Endothelial cell of umbilical vein (primary cell): ENCODE results near the gene YWHAE. TPM values are rescaled to one million over a fixed set of nuclear protein-coding genes. Genes with fewer than 3 reads are reported as not detected.

Experiments used
- BruUV-seq: library from RNA; stranded (reverse); fragments of 400-500 nt; replicated peaks from 2 replicates; lab custom pipeline; 2021; lab: Mats Ljungman, UMichigan
- CTCF ChIA-PET: fragments of 300-600, 350-600 bp; sonication (Branson Sonifier 250); formaldehyde crosslinking; loops from one replicate; lab custom pipeline; 2021; ENCODE audit warnings: antibody characterized with exemption, inconsistent platforms; lab: Charles Lee
- POLR2A ChIA-PET: fragments of 300-600, 350-600 bp; sonication (Branson Sonifier 250); formaldehyde crosslinking; loops from one replicate; lab custom pipeline; 2021; ENCODE audit warnings: antibody characterized with exemption, inconsistent platforms; lab: Charles Lee
- DNase-seq: peaks from one replicate; pipeline ENCODE4 v3.0.0-alpha.2; 2011; ENCODE audit warnings: low read depth, low spot score
- FAIRE-seq: peaks from 2 replicates; lab custom pipeline; 2011; peaks lifted over from hg19 to GRCh38; lab: Jason Lieb, UNC
- H2AFZ ChIP-seq: 2 replicates; pipeline ENCODE4 v1.6.0; 2012; ENCODE audit warnings: low read depth, low read length, control low read depth, inconsistent platforms
- H3K27ac ChIP-seq: 2 replicates; pipeline ENCODE4 v1.5.1; 2011; ENCODE audit warnings: low read depth, mild to moderate bottlenecking, control low read depth, low read length, moderate library complexity; ENCODE audit not compliant: insufficient read depth
- H3K27me3 ChIP-seq, 2 experiments: 2 replicates each; pipeline versions ENCODE4 v1.6.0 to v1.6.1; 2011; ENCODE audit warnings: low read length in 2 of 2, mixed read lengths in 1 of 2; ENCODE audit not compliant: control insufficient read depth in 2 of 2, insufficient read depth in 2 of 2
- H3K36me3 ChIP-seq, 2 experiments: 2 replicates in 1 of 2; 3 replicates in 1 of 2; pipeline ENCODE4 v1.5.1; 2011; ENCODE audit warnings: low read length in 2 of 2, mild to moderate bottlenecking in 1 of 2, moderate library complexity in 1 of 2; ENCODE audit not compliant: control insufficient read depth in 2 of 2, insufficient read depth in 2 of 2; ENCODE audit errors: extremely low read depth in 1 of 2
- H3K4me1 ChIP-seq: 3 replicates; pipeline ENCODE4 v1.5.1; 2011; ENCODE audit warnings: mild to moderate bottlenecking, low read length; ENCODE audit not compliant: control insufficient read depth, insufficient read depth; ENCODE audit errors: extremely low read depth
- H3K4me2 ChIP-seq: 2 replicates; pipeline ENCODE4 v1.6.1; 2011; ENCODE audit warnings: low read length, control low read depth, mixed read lengths; ENCODE audit not compliant: insufficient read depth
- H3K4me3 ChIP-seq, 3 experiments: fragments of 200-600 bp in 1 of 3; sonication (generic), shearing (Covaris generic) in 1 of 3; replicated peaks in 1 of 3; 2 replicates each; pipeline ENCODE4 v1.5.1; 2011 to 2016; ENCODE audit warnings: control low read depth in 3 of 3, low read length in 3 of 3, mild to moderate bottlenecking in 2 of 3, inconsistent platforms in 1 of 3, low read depth in 1 of 3, moderate library complexity in 1 of 3; ENCODE audit not compliant: insufficient read depth in 1 of 3
- H3K79me2 ChIP-seq: 2 replicates; pipeline ENCODE4 v1.6.0; 2012; ENCODE audit warnings: low read length, inconsistent platforms; ENCODE audit not compliant: control insufficient read depth, insufficient read depth
- H3K9ac ChIP-seq: replicated peaks from 2 replicates; pipeline ENCODE3; 2011; ENCODE audit warnings: low read length, control low read depth; ENCODE audit not compliant: insufficient read depth; ENCODE audit errors: extremely low read depth
- H3K9me1 ChIP-seq: replicated peaks from 3 replicates; pipeline ENCODE4 v1.6.0; 2011; ENCODE audit warnings: mild to moderate bottlenecking, low read length; ENCODE audit not compliant: control insufficient read depth, insufficient read depth; ENCODE audit errors: extremely low read depth
- H3K9me3 ChIP-seq: replicated peaks from 2 replicates; pipeline ENCODE4 v1.5.1; 2012; ENCODE audit warnings: low read length, inconsistent platforms; ENCODE audit not compliant: control insufficient read depth, insufficient read depth
- H4K20me1 ChIP-seq: replicated peaks from 2 replicates; pipeline ENCODE3; 2011; ENCODE audit warnings: mild to moderate bottlenecking, low read length; ENCODE audit not compliant: control insufficient read depth, insufficient read depth; ENCODE audit errors: extremely low read depth
- CTCF ChIP-seq, 2 donors: IDR thresholded peaks; 1 replicate in 1 of 2; 2 replicates in 1 of 2; pipeline ENCODE4 v1.5.1; 2011; ENCODE audit warnings: low read length in 2 of 2, mild to moderate bottlenecking in 2 of 2, moderate library complexity in 2 of 2, control low read depth in 1 of 2, inconsistent platforms in 1 of 2, low read depth in 1 of 2; ENCODE audit not compliant: insufficient read depth in 1 of 2; ENCODE audit errors: extremely low read depth in 1 of 2
- EZH2 ChIP-seq: IDR thresholded peaks from 2 replicates; pipeline ENCODE4 v1.6.1; 2012; ENCODE audit warnings: borderline replicate concordance, low read depth, mild to moderate bottlenecking, moderate library complexity, low read length, inconsistent platforms; ENCODE audit not compliant: severe bottlenecking
- FOS ChIP-seq: IDR thresholded peaks from 2 replicates; pipeline ENCODE4 v1.6.1; 2011; ENCODE audit warnings: mild to moderate bottlenecking, low read length, moderate library complexity, borderline replicate concordance; ENCODE audit not compliant: insufficient read depth
- GATA2 ChIP-seq: IDR thresholded peaks from 2 replicates; pipeline ENCODE4 v1.7.0; 2011; ENCODE audit warnings: low read depth, mild to moderate bottlenecking, moderate library complexity, mixed read lengths, low read length; ENCODE audit not compliant: insufficient read length, insufficient read depth
- JUN ChIP-seq: IDR thresholded peaks from 2 replicates; pipeline ENCODE4 v1.6.1; 2011; ENCODE audit warnings: borderline replicate concordance, low read depth; ENCODE audit not compliant: insufficient read length, insufficient read depth
- MYC ChIP-seq: IDR thresholded peaks from one replicate; pipeline ENCODE4 v1.6.1; 2011; ENCODE audit warnings: mild to moderate bottlenecking, low read depth, low read length
- POLR2A ChIP-seq: IDR thresholded peaks from 2 replicates; pipeline ENCODE4 v1.6.1; 2012; ENCODE audit warnings: low read depth, mild to moderate bottlenecking, control low read depth, low read length
- POLR2AphosphoS5 ChIP-seq: IDR thresholded peaks from 2 replicates; pipeline ENCODE4 v1.6.1; 2012; ENCODE audit warnings: low read depth, mild to moderate bottlenecking, control low read depth, low read length, moderate library complexity; ENCODE audit not compliant: insufficient read depth
- dilution Hi-C: fragments of 300-500 bp; cut with MboI; formaldehyde crosslinking; loops from one replicate; pipeline ENCODE4 v1.15.0; 2019; ENCODE audit warnings: low sequenced_read_pairs; ENCODE audit not compliant: extremely low pct_ligation_motif_present
- intact Hi-C: fragments of 100-400 bp; cut with micrococcal nuclease; formaldehyde crosslinking; loops from one replicate; pipeline ENCODE4 v1.10.0; 2022
- polyA plus RNA-seq, 4 experiments: library from polyadenylated mRNA; depleted of rRNA in 3 of 4; stranded (reverse) in 3 of 4; unstranded in 1 of 4; fragments of >200 nt; gene quantifications; 2 replicates each; pipeline versions ENCODE4 v1.2.1 to v1.2.3, GENCODE V29; 2011 to 2012; ENCODE audit warnings: missing spikeins in 1 of 4
- small RNA-seq: library from RNA; depleted of rRNA; stranded (forward); fragments of <200 nt; gene quantifications from one replicate; pipeline ENCODE3, GENCODE V24; 2012; ENCODE audit warnings: low replicate concordance, low read depth; ENCODE audit not compliant: insufficient read depth, insufficient read length
- total RNA-seq: library from RNA; stranded (reverse); gene quantifications from 2 replicates; pipeline ENCODE4 v1.2.3, GENCODE V29; 2021
- TF ChIP-seq, protein P1 (sequence below): IDR thresholded peaks from 2 replicates; pipeline ENCODE4 v1.6.1; 2011; ENCODE audit not compliant: insufficient read depth, insufficient read length

The YWHAE gene
- total and polyA plus RNA-seq, 2 donors (not counting 3 experiments of a cell fraction or from before 2014, with no cell fraction given), result 396 to 819 TPM

- Histone ChIP-seq H2AFZ (no peak overlapping the region), H3K4me3 (no peak overlapping the region), H3K36me3 (no peaks in the 10 kb centered on the region), H3K9me3 (no peaks in the 10 kb centered on the region), H3K79me2 (no peaks in the 10 kb centered on the region), H3K27ac (no peak overlapping the region), H3K9me1 (no peaks in the 10 kb centered on the region), H3K9ac (no peak overlapping the region), H3K27me3 (peaks cover 5 to 12% of the 10 kb centered on the region in 2 experiments), H4K20me1 (no peaks in the 10 kb centered on the region), H3K4me2 (no peak overlapping the region), H3K4me1 (no peaks in the 10 kb centered on the region)
- intact Hi-C loops (no loop called here), dilution Hi-C loops (no loop called here)
- FAIRE-seq, result no peak
- TF ChIP-seq MYC, result no peak
- no peak for TF ChIP-seq GATA2
- TF ChIP-seq JUN, result no peak
- TF ChIP-seq, protein P1, sequence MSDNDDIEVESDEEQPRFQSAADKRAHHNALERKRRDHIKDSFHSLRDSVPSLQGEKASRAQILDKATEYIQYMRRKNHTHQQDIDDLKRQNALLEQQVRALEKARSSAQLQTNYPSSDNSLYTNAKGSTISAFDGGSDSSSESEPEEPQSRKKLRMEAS, result no peak
- no peak for TF ChIP-seq FOS
- no peak for TF ChIP-seq CTCF (IDR thresholded peaks at IDR 0.05; ENCODE audit: extremely low read depth in 1 of 2, insufficient read depth in 1 of 2, low read depth in 1 of 2, low read length in 2 of 2)
- TF ChIP-seq POLR2AphosphoS5, result no peak
- no peak for TF ChIP-seq POLR2A
- TF ChIP-seq EZH2, result no peak
- POLR2A ChIA-PET, result no interaction called here
- DNase-seq, result no peak
- CTCF ChIA-PET, result interaction anchor here (1.0 to 1.7 kb wide), 4 partner anchors 34 to 332 kb away, joined by 3 to 8 read pairs (median 3); no protein-coding TSS in a partner anchor
- BruUV-seq, result no TSS peak
Observed at GRCh38 chr17:1298606-1299005, 101.4 kb downstream of the YWHAE start.

Small RNAs within 50 kb of the gene (small RNA-seq; reads per million reads assigned to genes)
- gene AC032044.2, result not detected

Other genes starting within 250 kb of the YWHAE start
- gene ABR, start 220.2 kb downstream of the YWHAE start, total RNA-seq, result 78.9 and 96.8 TPM in 2 replicates
- gene ABR, start 220.2 kb downstream of the YWHAE start, polyA plus RNA-seq, result 83.5 and 92.1 TPM in 2 replicates
- not detected in 2 replicates for gene BHLHA9, start 129.8 kb downstream of the YWHAE start, total RNA-seq
- gene BHLHA9, start 129.8 kb downstream of the YWHAE start, polyA plus RNA-seq, result not detected in 2 replicates
- gene TRARG1, start 120.6 kb downstream of the YWHAE start, total RNA-seq, result not detected in 2 replicates
- not detected in 2 replicates for gene TRARG1, start 120.6 kb downstream of the YWHAE start, polyA plus RNA-seq
- 67.2 and 71.3 TPM in 2 replicates for gene CRK, start 56.0 kb upstream of the YWHAE start, total RNA-seq
- 41.2 and 52.8 TPM in 2 replicates for gene CRK, start 56.0 kb upstream of the YWHAE start, polyA plus RNA-seq
- gene MYO1C, start 92.5 kb upstream of the YWHAE start, total RNA-seq, result 195 and 206 TPM in 2 replicates
- 141 and 145 TPM in 2 replicates for gene MYO1C, start 92.5 kb upstream of the YWHAE start, polyA plus RNA-seq
- gene INPP5K, start 116.4 kb upstream of the YWHAE start, total RNA-seq, result 41.3 and 44.2 TPM in 2 replicates
- 53.8 and 54.1 TPM in 2 replicates for gene INPP5K, start 116.4 kb upstream of the YWHAE start, polyA plus RNA-seq
- 99.6 and 113 TPM in 2 replicates for gene PITPNA, start 162.6 kb upstream of the YWHAE start, total RNA-seq
- 50.3 and 57.0 TPM in 2 replicates for gene PITPNA, start 162.6 kb upstream of the YWHAE start, polyA plus RNA-seq
- gene SLC43A2, start 228.6 kb upstream of the YWHAE start, total RNA-seq, result 41.7 and 54.6 TPM in 2 replicates
- gene SLC43A2, start 228.6 kb upstream of the YWHAE start, polyA plus RNA-seq, result 50.9 and 52.0 TPM in 2 replicates
- gene SCARF1, start 245.5 kb upstream of the YWHAE start, total RNA-seq, result 91.5 and 93.7 TPM in 2 replicates
- 52.8 and 57.8 TPM in 2 replicates for gene SCARF1, start 245.5 kb upstream of the YWHAE start, polyA plus RNA-seq
- gene RILP, start 249.6 kb upstream of the YWHAE start, total RNA-seq, result 8.9 and 9.4 TPM in 2 replicates
- 9.3 and 10.0 TPM in 2 replicates for gene RILP, start 249.6 kb upstream of the YWHAE start, polyA plus RNA-seq